ENCODE data around the gene GTPBP4.

Gene GTPBP4

DNA sequence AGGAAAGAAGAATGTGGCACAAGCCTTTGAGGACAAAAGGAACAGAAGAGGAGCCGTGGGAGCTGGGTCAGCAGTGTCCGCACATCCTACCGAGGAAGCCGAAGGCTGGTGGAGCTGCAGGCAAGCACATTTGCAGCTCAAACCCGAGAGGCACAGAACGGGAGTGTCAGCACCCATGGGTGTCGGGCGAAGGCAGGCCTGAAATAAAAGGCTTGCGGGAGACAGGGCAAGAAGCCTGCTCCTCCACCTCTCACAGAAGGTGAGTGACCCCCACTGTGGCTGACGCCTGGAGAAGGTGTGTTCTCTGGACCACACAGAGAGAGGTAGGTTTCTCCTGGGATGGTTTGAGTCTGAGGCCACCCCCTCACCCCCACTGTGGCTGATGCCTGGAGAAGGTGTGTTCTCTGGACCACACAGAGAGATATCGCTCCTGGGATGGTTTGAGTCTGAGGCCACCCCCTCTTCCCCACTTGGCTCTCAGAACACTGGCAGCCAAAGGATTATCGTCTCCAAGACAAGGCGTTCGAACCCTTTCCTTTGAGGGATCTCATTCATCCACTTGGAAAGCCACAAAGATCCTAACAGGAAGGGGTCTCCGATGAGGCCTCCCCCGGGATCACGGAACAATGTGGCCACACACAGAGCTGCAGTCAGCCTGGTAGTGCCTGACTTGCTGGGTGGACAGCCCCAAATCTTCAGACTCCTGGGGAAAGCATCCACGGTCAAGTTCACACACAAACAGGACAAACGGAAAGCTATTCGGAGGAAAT lies 21.6 kb upstream of the GTPBP4 start:
- no peak for DNase-seq (ENCODE audit: low read depth)

DNA sequence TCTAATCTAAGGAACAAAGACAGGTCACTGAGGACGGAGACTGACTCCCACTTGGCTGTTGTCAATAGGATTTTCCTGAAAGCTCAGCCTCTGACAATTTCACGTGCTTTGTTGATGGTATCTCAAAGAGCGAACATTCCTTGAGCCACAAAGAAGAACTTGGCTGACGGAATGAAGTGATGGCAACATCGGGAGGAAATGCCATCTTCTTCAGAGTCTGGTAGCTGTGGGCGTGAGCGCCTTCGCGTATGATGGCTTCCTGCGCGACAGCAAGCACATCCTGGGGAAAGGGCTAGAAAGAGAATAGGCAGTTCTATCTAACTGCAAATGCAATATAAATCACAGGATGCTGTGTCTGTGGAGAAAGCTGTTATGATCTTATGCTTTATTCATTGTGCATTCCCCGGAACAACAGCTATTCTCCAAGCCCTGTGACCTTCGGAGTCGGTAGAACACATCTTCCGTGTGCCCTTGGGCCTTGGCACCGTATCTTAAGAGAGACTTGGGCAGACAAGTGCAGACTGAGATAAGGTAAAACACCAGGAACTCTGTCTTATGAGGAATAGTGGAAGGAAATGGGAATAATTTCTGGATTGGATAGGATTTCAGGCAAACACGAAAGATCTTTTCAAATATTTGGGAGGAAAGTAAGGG lies 19.6 kb upstream of the GTPBP4 start:
- DNase-seq (ENCODE audit: low read depth) = no peak

DNA sequence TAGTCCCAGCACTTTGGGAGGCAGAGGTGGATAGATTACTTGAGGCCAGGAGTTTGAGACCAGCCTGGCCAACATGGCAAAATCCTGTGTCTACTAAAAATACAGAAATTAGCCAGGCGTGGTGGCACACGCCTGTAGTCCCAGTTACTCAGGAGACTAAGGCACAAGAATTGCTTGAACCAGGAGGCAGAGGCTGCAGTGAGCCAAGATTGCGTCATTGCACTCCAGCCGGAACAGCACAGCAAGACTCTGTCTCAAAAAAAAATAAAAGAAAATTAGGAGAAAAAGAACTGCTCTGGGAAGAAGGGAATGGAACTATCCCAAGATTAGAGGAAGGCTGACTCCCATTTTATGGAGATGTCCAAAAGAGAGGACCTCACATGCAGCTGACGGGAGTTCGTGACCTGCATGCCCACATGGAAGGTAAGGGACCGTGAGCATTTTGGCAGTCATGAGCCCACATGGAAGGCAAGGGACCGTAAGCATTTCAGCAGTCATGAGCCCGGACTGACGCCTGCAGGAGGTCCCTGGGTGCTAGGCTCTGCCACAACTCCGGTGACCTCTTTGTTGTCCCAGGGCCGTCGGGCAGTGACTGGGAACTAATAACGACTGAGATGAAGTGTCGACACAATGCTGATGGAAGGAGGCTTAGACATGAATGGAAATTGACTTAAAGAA lies 18.6 kb upstream of the GTPBP4 start:
- DNase-seq (ENCODE audit: low read depth) = no peak

DNA sequence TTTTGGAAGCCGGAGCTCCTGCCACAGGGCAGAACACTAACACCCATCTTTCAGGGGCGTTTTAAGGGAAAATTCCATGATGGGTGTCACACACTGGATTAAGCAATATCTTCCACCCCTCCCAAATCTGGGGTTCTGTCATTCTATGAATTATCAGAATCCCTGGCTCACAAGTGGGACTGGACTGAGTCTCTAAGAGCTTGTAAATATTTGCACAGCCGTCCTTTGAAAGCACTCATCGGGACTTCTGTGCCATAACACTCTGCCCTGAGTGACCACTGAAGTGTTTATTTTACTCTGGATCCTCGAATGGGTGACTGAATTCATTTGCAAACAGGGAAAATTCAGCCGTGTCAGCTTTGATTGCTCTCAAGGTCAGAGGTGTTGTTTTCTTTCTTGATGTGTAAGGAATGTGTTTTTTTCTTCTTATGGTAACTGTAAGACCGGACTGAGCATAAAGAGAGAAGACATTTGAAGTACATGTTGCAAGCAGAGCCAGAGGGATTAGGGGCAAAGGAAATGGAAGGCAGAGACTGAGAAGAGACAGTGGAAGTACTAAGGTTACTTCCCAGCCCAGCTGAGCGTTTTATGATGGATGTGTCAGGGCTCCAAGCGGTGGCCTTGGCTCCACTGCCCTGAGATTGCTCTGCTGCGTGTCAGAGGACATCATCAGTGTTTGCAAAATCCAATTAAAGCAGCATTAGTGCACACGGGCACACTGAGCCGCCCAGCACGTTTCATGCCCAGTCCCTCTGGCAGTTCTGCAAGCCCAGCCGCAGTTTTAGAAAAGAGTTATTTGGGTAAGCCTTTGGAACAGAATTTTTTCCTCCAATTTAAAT lies 17.7 kb upstream of the GTPBP4 start:
- DNase-seq (ENCODE audit: low read depth) = no peak

DNA sequence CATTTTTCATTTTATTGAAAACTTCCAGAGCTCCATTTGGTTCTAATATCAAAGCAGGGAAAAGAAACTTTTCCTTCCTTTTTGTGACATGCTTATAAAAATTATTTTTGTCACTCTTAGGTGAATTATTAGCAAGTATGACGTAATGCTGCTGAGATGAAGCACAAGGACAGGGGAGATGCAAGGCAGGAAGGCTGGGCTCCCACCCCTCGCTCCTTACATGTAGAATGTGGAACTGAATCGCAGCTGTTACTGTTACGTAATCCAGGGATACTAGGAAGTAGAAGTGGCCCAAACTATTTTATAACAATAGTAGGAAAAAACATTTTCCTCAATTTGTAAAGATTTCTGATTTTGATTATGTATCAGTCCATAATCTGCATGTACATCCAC lies 17.1 kb upstream of the GTPBP4 start:
- DNase-seq (ENCODE audit: low read depth) = no peak

DNA sequence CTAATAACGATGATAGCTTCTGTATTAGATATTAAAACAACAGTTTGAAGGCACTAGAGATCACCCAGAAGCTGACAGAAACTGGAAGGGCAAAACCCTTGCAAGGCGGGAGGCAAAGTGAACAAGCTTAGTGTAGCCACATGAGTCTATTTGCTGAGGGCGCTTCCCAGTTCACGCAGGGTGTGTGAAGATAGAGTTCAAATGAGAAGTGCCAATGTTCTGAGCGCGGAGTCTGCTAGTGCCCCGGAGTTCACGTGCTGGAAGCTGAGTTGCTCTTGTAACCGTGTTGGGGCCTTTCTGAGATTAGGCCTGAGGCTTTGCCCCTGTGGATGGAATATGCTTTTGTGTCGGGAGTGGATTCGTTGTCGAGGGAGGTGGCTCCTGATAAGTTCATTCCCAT lies 16.6 kb upstream of the GTPBP4 start:
- no peak for DNase-seq (ENCODE audit: low read depth)

DNA sequence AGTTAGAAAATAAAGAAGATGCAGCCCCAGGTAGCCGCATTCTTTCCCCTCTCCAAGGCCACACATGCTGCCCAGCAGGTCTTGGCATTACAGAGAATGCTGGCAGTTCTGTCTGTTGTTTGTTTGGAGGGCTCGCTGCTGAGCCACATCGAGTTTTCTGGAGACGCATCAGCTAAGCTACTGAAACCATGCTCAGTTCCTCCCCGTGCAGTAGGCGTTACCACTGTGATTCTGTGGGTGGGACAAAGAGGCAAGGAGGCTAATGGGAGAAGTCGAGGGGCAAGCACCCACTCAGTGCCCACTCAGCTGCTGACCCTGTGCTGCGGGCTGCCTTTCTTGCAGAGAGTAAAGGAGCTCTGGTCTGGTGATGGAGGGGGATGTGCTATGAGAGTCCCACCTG lies 15.5 kb upstream of the GTPBP4 start:
- DNase-seq (ENCODE audit: low read depth) = no peak

DNA sequence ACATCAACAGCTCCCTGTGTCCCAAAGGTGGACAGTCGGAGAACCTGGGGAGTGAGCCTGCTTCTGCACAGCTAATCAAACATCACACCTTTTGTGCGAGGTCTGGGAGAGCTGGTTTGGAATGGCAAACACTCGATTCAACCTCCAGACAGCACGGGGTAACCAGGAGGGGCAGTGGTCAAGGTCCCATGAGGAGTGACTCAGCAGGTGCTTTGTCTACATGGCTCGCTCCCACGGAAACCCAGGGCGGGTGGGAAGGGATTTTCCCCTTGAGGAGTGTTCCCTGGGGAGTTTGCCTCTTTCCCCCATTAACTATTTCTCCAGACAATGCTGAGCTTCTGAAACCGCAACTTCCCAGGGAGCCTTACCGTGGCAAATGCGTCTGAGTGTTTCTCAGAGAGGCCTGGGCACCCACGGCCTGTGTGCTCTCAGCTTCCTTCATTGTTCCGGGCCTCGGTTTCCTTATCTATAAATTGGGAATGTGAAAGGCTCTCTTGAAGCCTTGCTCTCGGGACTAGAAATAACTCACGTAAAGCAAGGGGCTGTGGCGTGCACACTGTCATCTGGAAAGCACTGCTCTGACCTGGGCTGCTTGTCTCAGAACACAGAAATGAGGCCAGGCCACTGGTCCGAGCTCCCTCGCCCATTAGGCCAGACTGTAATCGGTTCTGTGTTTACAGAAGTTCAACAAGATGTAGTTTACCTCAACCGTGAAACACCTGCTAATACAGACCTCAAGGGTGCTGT lies 14.0 kb upstream of the GTPBP4 start:
- no peak for DNase-seq (ENCODE audit: low read depth)

DNA sequence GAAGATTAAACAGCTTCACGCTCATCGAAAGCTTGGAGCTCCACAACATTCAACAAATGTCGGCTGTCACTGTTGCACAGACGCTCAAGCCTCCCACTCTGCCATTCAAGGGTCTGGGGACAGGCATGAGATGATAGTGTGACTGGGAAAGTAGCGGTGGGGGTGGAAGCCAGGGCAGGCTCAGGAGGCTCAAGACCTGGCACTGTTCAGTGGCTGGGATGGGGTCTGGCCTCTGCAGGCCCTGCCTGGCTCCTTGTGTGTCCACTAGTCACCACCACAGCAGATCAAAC lies 13.5 kb upstream of the GTPBP4 start:
- no peak for DNase-seq (ENCODE audit: low read depth)

DNA sequence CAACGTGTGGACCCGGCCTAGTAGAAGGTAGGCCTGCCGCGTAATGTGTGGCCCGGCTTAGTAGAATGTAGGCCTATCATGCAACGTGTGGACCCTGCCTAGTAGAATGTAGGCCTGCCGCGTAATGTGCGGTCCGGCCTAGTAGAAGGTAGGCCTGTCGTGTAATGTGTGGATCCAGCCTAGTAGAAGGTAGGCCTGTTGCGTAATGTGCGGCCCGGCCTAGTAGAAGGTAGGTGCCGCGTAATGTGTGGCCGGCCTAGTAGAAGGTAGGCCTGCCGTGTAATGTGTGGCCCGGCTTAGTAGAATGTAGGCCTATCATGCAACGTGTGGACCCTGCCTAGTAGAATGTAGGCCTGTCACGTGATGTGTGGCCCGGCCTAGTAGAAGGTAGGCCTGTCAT lies 11.9 kb upstream of the GTPBP4 start:
- no peak for DNase-seq (ENCODE audit: low read depth)

DNA sequence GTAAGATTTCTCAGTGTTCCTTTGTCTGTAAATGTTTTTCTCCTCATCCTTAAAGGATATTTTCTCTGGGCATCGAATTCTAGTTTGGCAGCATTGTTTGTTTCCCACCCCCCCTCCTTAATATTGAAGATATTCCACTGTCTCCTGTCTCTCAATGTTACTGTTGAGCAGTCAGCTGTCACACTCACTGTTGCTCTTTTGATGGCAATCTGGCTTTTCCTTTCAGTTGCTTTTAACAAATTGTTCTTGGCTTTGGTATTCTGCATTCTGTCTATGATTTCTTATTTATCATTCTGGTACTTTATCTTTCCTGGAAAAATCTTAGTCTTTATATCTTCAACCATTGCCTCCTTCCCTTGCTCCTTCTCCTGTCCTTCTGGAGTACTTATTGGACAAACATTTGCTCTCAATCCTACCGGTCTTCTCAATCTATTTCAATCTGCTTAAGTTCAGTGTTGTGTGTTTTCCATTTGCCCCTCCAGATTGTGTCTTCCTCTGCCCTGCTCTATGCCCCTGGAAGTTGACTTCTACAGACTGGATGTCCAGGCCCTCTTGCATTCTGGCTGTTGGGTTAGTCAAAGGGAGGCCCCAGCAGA lies 9.3 kb upstream of the GTPBP4 start:
- no peak for DNase-seq (ENCODE audit: low read depth)

DNA sequence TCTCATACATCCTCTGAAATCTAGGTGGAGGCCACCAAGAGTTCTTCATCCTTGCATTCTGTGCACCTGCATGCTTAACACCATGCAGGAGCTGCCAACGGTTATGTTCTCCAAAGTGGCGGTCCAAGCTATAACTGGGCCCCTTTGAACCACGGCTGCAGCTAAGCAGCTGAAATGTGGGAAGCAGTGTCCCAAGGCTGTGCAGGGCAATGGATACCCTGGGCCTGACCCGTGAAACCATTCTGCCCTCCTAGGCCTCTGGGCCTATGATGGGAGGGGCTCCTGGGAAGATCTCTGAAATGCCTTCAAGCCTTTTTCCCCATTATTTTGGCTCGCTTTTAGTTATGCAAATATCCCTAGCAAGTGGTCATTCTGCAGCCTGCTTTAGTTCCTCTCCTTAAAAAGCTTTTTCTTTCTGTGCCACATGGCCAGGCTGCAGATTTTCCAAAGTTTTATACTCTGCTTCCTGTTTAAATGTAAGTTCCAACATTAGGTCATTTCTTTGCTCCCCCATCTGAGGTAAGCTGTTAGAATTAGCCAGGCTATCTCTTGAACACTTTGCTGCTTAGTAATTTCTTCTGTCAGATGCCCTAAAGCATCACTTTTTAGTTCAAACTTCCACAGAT lies 7.7 kb upstream of the GTPBP4 start:
- no peak for DNase-seq (ENCODE audit: low read depth)

DNA sequence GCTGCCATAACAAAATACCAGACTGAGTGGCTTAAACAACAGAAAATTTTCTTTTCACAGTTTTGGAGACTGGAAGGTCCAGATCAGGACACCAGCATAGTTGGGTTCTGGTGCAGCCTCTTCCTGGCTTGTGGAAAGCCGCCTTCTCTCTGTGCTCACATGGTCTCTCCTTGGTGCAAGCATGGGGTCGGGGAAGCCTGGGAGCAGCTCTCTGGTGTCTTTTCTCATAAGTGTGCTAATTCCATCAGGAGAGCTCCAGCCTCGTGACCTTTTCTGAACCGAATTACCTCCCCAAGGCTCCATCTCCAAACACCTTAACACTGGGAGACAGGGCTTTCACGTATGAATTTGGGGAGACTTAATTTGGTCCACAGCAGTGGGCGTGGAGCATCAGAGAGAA lies 4.8 kb upstream of the GTPBP4 start:
- DNase-seq (ENCODE audit: low read depth) = no peak

DNA sequence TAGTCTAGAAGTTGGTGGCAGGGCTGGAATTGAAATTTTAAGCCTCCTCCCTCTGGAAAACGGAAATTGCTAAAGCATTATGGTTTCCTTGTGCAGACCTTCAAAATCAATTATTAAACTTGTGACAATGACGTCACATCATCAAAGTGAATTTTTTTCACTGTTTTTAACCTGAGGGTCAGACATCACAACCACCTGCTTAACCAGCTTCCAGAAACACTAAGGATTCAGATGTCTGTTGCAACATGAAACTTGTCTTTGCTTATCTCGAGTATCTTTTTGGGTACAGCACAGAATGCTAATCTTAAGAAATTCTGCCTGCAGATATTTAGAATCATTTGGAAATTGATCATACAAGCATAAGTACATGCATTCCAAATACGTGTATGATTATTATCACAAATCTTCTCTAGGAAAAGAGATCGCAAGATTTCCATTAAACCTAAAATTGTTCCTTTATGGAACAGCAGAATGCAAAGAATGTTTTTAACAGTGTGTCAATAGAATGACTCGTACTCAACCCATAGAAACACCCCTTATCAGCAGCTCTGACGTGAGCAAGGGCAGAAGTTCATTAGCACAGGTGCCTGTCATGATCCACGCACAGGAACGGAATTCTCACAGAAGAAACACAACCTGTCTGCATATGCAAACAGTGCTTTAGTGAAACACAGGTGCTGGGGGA lies 4.1 kb upstream of the GTPBP4 start:
- no peak for DNase-seq (ENCODE audit: low read depth)

DNA sequence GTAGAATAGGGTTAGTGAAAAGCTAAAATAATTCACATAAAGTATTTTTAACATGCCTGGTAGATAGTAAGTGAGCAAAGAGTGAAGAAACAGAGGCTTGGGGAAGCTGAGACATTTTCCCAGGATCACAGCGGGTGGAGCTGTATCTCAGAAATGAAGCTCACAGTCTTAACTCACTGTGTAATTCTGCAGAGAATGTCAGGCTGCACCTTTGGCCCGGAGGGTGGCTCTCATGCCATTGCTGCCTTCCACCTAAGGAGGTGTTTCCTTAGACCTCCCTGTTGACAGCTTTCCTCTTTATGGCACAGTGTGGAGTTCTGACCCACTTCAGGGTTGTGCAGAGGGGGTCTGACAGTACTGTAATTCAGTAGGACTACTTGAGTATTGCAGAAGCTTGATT lies 2.9 kb upstream of the GTPBP4 start:
- DNase-seq (ENCODE audit: low read depth) = no peak

DNA sequence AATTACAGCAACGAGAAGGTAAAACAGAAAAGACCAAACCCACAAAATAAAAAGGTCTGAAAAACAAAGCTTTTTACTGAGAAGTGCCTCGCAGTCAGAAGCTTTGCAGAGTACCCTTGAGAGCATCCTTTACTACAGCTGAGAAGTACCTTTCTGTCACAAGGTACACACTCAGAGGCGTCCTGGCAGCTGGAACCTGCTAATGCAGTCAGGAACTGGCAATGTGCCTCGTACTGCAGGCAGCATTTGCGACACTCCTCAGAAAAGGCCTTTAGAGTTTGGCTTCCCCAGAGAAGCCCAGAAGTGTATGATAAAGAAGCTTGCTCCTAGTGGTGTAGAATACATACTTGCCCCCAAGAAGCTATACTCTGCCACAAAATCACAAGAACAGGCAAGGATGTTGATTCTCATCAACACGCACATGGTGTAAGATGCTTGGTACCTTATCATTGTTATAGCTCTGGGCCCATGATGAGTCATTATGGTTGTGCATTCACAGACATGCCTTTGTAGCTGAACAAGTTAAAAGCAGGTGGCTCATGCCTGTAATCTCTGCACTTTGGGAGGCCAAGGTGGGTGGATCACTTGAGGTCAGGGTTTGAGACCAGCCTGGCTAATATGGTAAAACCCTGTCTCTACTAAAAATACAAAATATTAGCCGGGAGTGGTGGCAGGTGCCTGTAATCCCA lies 2.0 kb upstream of the GTPBP4 start:
- no peak for DNase-seq (ENCODE audit: low read depth)

DNA sequence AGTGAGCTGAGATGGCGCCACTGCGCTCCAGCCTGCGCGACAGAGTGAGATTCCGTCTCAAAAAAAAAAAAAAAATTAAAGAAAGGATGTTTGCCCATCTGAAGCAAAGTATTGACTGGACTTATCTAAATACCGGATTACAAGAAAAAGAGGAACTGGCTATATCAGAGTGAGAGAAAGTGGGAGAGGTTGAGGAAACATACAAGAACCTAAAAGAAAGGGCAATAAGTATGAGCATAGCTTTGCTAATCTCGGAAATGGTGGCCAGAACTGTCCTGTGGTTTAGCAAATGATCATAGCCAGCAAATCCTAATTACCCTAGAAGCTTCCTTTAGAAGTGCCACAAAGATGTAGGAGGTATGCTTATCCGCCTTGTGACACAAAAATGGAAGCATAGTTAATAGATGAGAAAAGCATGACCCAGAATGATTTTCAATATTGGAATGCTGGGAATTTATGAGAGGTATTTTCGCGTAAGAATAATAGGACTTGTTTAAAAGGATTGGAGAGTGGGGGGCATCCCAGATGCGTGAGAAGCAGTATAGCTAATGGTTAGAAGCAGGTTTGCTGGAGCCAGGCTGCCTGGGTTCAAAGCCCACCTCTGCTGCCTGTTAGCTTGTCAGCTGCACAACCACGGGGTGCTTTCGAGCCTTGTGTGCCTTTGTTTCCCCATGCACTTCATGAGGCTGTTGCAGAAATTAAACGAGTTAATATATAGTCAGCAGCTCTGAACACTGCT lies 1.2 kb upstream of the GTPBP4 start:
- no peak for DNase-seq (ENCODE audit: low read depth)

DNA sequence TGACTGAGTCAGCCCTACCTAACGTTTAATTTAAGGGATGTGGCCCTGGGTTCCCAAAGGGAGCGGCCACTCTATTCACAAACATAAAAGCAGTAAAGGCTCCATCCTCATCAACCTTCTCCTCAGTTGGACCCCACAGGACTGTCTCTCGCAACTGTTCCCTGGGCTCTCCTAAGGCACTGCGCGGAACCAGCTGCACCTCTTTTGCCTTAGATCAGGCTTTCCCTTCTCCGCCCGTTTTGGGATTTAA lies 689 bp upstream of the GTPBP4 start:
- DNase-seq (ENCODE audit: low read depth) = no peak

Measured in activated T-helper 9 cell treated with anti-CD3 and anti-CD28 coated beads, Interleukin-2, amount 50 U/mL, for 16 hours (primary cell).